G401 (cell line): Measurements from ENCODE around the gene DCP2. TPM values are rescaled to one million over a fixed set of nuclear protein-coding genes. Genes with fewer than 3 reads are reported as not detected.

ENCODE experiments used
- DNase-seq: peaks from one replicate; pipeline ENCODE4 v3.0.0-alpha.2; 2015; ENCODE audit warnings: low spot score
- in situ Hi-C: cut with HindIII; loops from 2 replicates; pipeline ENCODE4 v1.10.0; 2016; ENCODE audit warnings: low sequenced_read_pairs, mixed read lengths
- total RNA-seq: library from RNA; depleted of rRNA; stranded (reverse); fragments of >200 nt; shearing (Covaris generic); gene quantifications from 2 replicates; pipeline ENCODE4 v1.2.3, GENCODE V29; 2014

The DCP2 gene
- total RNA-seq, 1 experiment from 2014 or later = 27.7 TPM

- no peak for DNase-seq
- in situ Hi-C loops = no loop called here
Observed at GRCh38 chr5:113002423-113002822, 25.8 kb downstream of the DCP2 start.

- DNase-seq = no peak
- in situ Hi-C loops = no loop called here
Observed at GRCh38 chr5:113003763-113004162, 27.2 kb downstream of the DCP2 start.

- in situ Hi-C loops = no loop called here
- DNase-seq = no peak
Observed at GRCh38 chr5:113005454-113005853, 28.9 kb downstream of the DCP2 start.

- DNase-seq = no peak
- in situ Hi-C loops = no loop called here
Observed at GRCh38 chr5:113017881-113018635, 41.5 kb downstream of the DCP2 start.

GRCh38 chr5:113020461-113021273 is 44.1 kb downstream of the DCP2 start:
- in situ Hi-C loops = no loop called here
- DNase-seq = no peak

- in situ Hi-C loops = no loop called here
- no peak for DNase-seq
Observed at GRCh38 chr5:113022661-113023060, 46.1 kb downstream of the DCP2 start.

GRCh38 chr5:113024076-113024697 is 47.6 kb downstream of the DCP2 start:
- in situ Hi-C loops = no loop called here
- no peak for DNase-seq

GRCh38 chr5:113025596-113025995 is 49.0 kb downstream of the DCP2 start:
- DNase-seq = no peak
- in situ Hi-C loops = no loop called here

- in situ Hi-C loops = no loop called here
- DNase-seq = no peak
Observed at GRCh38 chr5:113026211-113026610, 49.6 kb downstream of the DCP2 start.

- in situ Hi-C loops = no loop called here
- no peak for DNase-seq
Observed at GRCh38 chr5:113027015-113027414, 50.4 kb downstream of the DCP2 start.

GRCh38 chr5:113027431-113027830 is 50.8 kb downstream of the DCP2 start:
- DNase-seq = no peak
- in situ Hi-C loops = no loop called here

- in situ Hi-C loops = no loop called here
- DNase-seq = no peak
Observed at GRCh38 chr5:113029614-113030013, 53.0 kb downstream of the DCP2 start.

- no peak for DNase-seq
- in situ Hi-C loops = no loop called here
Observed at GRCh38 chr5:113031104-113031503, 54.5 kb downstream of the DCP2 start.

GRCh38 chr5:113031557-113031956 is 55.0 kb downstream of the DCP2 start:
- DNase-seq = no peak
- in situ Hi-C loops = no loop called here

GRCh38 chr5:113034182-113034773 is 57.7 kb downstream of the DCP2 start:
- DNase-seq = no peak
- in situ Hi-C loops = no loop called here

- in situ Hi-C loops = no loop called here
Observed at GRCh38 chr5:113035096-113035495, 58.5 kb downstream of the DCP2 start.

GRCh38 chr5:113036321-113036720 is 59.7 kb downstream of the DCP2 start:
- in situ Hi-C loops = no loop called here
- no peak for DNase-seq

More at GRCh38 chr5:113035096-113035495, 58.5 kb downstream of the DCP2 start:
- no peak for DNase-seq

- in situ Hi-C loops = no loop called here
- DNase-seq = no peak
Observed at GRCh38 chr5:113036826-113037225, 60.2 kb downstream of the DCP2 start.

- in situ Hi-C loops = no loop called here
- DNase-seq = no peak
Observed at GRCh38 chr5:113038136-113038535, 61.5 kb downstream of the DCP2 start.

- no peak for DNase-seq
- in situ Hi-C loops = no loop called here
Observed at GRCh38 chr5:113038714-113039113, 62.1 kb downstream of the DCP2 start.
